ENCODE measurements around the gene P4HA1.

- no peak for TF ChIP-seq CTCF (IDR thresholded peaks at IDR 0.05)
- TF ChIP-seq POLR2A (IDR thresholded peaks at IDR 0.05) = no peak
- no peak for TF ChIP-seq POLR2AphosphoS5 (IDR thresholded peaks at IDR 0.05)
These were observed 16.7 kb downstream of the P4HA1 start for GRCh38 chr10:73079779-73080541.

Data from stomach (tissue), 4 donors.